HepG2 (cell line): ENCODE data around the gene LIMA1. TPM values are rescaled to one million over a fixed set of nuclear protein-coding genes. Genes with fewer than 3 reads are reported as not detected.

Source experiments
- CAMTA2 ChIP-seq: sonication (generic); formaldehyde crosslinking; IDR thresholded peaks from 2 replicates; pipeline ENCODE4 v1.4.0; 2020; ENCODE audit warnings: mild to moderate bottlenecking, missing genetic modification reagents, borderline replicate concordance
- NR2F1 ChIP-seq, 2 experiments: fragments of 450-650 bp in 1 of 2; formaldehyde crosslinking in 1 of 2; IDR thresholded peaks; 2 replicates each; pipeline versions ENCODE4 v1.5.0 to v1.6.1; 2016 to 2020; ENCODE audit warnings: mild to moderate bottlenecking in 1 of 2, missing compliant biosample characterization in 1 of 2, missing genetic modification reagents in 1 of 2, moderate library complexity in 1 of 2
- POLR2AphosphoS5 ChIP-seq: IDR thresholded peaks from 2 replicates; pipeline ENCODE4 v1.6.1; 2012; ENCODE audit warnings: low read depth, low read length
- PRPF4 ChIP-seq: fragments of 200-400 bp; formaldehyde crosslinking; IDR thresholded peaks from 2 replicates; pipeline ENCODE4 v1.6.1; 2016; ENCODE audit warnings: low read length, low read depth; ENCODE audit not compliant: poor library complexity, severe bottlenecking
- TCF12 ChIP-seq, 2 experiments: fragments of 450-650 bp in 1 of 2; sonication (generic) in 1 of 2; formaldehyde crosslinking in 1 of 2; IDR thresholded peaks; 2 replicates each; pipeline versions ENCODE4 v1.6.1 to v1.8.0; 2017 to 2022; ENCODE audit warnings: antibody characterized with exemption in 1 of 2, mild to moderate bottlenecking in 1 of 2, missing genetic modification reagents in 1 of 2, moderate library complexity in 1 of 2
- ZNF124 ChIP-seq: sonication (generic); formaldehyde crosslinking; IDR thresholded peaks from 2 replicates; pipeline ENCODE4 v1.4.0; 2020; ENCODE audit warnings: missing genetic modification reagents
- ZNF260 ChIP-seq: sonication (generic); formaldehyde crosslinking; IDR thresholded peaks from 2 replicates; pipeline ENCODE4 v1.4.0; 2020; ENCODE audit warnings: missing genetic modification reagents, low read depth, mild to moderate bottlenecking, borderline replicate concordance
- ZNF317 ChIP-seq: sonication (generic); formaldehyde crosslinking; IDR thresholded peaks from 2 replicates; pipeline ENCODE4 v1.5.0; 2020; ENCODE audit warnings: mild to moderate bottlenecking, missing genetic modification reagents
- ZNF44 ChIP-seq: sonication (generic); formaldehyde crosslinking; IDR thresholded peaks from 2 replicates; pipeline ENCODE4 v1.5.1; 2020; ENCODE audit warnings: mild to moderate bottlenecking, missing genetic modification reagents
- ZNF720 ChIP-seq: sonication (generic); formaldehyde crosslinking; IDR thresholded peaks from 2 replicates; pipeline ENCODE4 v1.4.0; 2020; ENCODE audit warnings: missing genetic modification reagents
- ZNF772 ChIP-seq: sonication (generic); formaldehyde crosslinking; IDR thresholded peaks from 2 replicates; pipeline ENCODE4 v1.5.0; 2020; ENCODE audit warnings: mild to moderate bottlenecking, missing genetic modification reagents
- polyA plus RNA-seq, 8 experiments: library from polyadenylated mRNA; depleted of rRNA in 3 of 8; stranded (reverse) in 7 of 8; unstranded in 1 of 8; fragments of >200 nt; fragmentation: Illumina TruSeq in 4 of 8; extraction: Trizol in 4 of 8; gene quantifications; 2 replicates each; pipeline versions ENCODE4 v1.2.1 to v1.2.3, GENCODE V29; 2011 to 2016; ENCODE audit warnings: low read depth in 4 of 8, missing spikeins in 1 of 8, mixed read lengths in 1 of 8; ENCODE audit not compliant: insufficient read depth in 1 of 8
- total RNA-seq, 5 experiments: library from RNA; depleted of rRNA; stranded (reverse); fragments of >200 nt; fragmentation: Illumina TruSeq; extraction: Trizol; gene quantifications; 2 replicates each; pipeline ENCODE4 v1.2.3, GENCODE V29; 2016; ENCODE audit warnings: low read depth in 1 of 5
- TF ChIP-seq, protein P1 (sequence below), 2 experiments: fragments of 450-650 bp in 1 of 2; sonication (generic) in 1 of 2; formaldehyde crosslinking in 1 of 2; IDR thresholded peaks; 2 replicates each; pipeline versions ENCODE4 v1.6.1 to v1.8.0; 2016 to 2022; ENCODE audit warnings: antibody characterized with exemption in 1 of 2, mild to moderate bottlenecking in 1 of 2, missing genetic modification reagents in 1 of 2
- TF ChIP-seq, protein P2 (sequence below): IDR thresholded peaks from 2 replicates; pipeline ENCODE4 v1.6.1; 2016; ENCODE audit warnings: low read depth, missing genetic modification reagents, missing compliant biosample characterization

The LIMA1 gene
- total and polyA plus RNA-seq, 2 of the 13 experiments (the other 11 are each of a cell fraction or from before 2014, with no cell fraction given), result 13.0 to 19.8 TPM

DNA sequence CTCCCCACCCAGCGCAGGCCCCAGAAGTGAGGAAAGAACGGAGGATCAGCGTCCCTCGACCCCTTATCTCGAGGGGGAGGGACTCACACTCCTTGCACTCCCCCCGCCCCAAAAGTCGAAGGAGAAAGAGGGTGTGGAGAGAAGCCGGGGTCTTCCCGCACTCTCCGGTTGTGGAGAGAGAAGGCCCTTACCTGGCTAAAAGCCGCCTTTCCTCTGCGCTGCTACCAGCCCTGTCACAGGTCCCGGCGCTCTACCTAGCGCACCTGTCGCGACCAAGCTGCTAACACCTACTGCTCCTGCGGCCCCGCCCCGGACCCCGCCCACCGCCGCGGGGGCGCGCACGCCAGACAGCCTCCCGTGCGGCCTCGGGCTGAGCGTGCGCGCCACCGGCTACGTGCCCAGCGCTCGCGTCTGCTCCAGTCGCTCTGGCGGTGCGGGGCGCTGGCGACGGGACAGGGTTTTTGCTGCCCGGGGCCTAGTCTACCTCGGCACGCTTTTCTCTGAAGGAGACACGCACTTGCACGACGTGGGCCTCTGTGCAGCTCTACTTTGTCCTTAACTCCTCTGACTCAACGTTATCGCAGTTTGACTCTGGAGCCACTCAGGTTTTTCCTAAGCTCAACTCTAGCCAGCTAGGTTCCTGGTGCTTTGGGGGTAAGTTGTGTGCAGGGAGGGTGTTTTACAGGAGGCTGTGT, at the start of gene LIMA1 (continued):
- TF ChIP-seq, protein P1, sequence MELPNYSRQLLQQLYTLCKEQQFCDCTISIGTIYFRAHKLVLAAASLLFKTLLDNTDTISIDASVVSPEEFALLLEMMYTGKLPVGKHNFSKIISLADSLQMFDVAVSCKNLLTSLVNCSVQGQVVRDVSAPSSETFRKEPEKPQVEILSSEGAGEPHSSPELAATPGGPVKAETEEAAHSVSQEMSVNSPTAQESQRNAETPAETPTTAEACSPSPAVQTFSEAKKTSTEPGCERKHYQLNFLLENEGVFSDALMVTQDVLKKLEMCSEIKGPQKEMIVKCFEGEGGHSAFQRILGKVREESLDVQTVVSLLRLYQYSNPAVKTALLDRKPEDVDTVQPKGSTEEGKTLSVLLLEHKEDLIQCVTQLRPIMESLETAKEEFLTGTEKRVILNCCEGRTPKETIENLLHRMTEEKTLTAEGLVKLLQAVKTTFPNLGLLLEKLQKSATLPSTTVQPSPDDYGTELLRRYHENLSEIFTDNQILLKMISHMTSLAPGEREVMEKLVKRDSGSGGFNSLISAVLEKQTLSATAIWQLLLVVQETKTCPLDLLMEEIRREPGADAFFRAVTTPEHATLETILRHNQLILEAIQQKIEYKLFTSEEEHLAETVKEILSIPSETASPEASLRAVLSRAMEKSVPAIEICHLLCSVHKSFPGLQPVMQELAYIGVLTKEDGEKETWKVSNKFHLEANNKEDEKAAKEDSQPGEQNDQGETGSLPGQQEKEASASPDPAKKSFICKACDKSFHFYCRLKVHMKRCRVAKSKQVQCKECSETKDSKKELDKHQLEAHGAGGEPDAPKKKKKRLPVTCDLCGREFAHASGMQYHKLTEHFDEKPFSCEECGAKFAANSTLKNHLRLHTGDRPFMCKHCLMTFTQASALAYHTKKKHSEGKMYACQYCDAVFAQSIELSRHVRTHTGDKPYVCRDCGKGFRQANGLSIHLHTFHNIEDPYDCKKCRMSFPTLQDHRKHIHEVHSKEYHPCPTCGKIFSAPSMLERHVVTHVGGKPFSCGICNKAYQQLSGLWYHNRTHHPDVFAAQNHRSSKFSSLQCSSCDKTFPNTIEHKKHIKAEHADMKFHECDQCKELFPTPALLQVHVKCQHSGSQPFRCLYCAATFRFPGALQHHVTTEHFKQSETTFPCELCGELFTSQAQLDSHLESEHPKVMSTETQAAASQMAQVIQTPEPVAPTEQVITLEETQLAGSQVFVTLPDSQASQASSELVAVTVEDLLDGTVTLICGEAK (IDR thresholded peaks at IDR 0.05), result no peak
- TF ChIP-seq, protein P1 (CRISPR knock-in tag; IDR thresholded peaks at IDR 0.05), result no peak
- TF ChIP-seq ZNF720 (CRISPR knock-in tag) (no peak), TCF12 (IDR thresholded peaks at IDR 0.05) (no peak), TCF12 (CRISPR knock-in tag; IDR thresholded peaks at IDR 0.05) (0 out of 2 replicates have a peak, but pooled peaks have one; percentile 73), PRPF4 (no peak), ZNF124 (CRISPR knock-in tag) (peak; percentile 30; the same call in 1 of the 2 replicates), POLR2AphosphoS5 (peak; percentile 93), CAMTA2 (peak; percentile 80; the same call in 1 of the 2 replicates), NR2F1 (CRISPR knock-in tag; IDR thresholded peaks at IDR 0.05) (no peak), ZNF317 (peak; percentile 79; the same call in 1 of the 2 replicates), ZNF260 (CRISPR knock-in tag) (no peak), ZNF44 (CRISPR knock-in tag) (peak; percentile 72; the same call in 1 of the 2 replicates), ZNF772 (CRISPR knock-in tag) (no peak)
- TF ChIP-seq, protein P2, sequence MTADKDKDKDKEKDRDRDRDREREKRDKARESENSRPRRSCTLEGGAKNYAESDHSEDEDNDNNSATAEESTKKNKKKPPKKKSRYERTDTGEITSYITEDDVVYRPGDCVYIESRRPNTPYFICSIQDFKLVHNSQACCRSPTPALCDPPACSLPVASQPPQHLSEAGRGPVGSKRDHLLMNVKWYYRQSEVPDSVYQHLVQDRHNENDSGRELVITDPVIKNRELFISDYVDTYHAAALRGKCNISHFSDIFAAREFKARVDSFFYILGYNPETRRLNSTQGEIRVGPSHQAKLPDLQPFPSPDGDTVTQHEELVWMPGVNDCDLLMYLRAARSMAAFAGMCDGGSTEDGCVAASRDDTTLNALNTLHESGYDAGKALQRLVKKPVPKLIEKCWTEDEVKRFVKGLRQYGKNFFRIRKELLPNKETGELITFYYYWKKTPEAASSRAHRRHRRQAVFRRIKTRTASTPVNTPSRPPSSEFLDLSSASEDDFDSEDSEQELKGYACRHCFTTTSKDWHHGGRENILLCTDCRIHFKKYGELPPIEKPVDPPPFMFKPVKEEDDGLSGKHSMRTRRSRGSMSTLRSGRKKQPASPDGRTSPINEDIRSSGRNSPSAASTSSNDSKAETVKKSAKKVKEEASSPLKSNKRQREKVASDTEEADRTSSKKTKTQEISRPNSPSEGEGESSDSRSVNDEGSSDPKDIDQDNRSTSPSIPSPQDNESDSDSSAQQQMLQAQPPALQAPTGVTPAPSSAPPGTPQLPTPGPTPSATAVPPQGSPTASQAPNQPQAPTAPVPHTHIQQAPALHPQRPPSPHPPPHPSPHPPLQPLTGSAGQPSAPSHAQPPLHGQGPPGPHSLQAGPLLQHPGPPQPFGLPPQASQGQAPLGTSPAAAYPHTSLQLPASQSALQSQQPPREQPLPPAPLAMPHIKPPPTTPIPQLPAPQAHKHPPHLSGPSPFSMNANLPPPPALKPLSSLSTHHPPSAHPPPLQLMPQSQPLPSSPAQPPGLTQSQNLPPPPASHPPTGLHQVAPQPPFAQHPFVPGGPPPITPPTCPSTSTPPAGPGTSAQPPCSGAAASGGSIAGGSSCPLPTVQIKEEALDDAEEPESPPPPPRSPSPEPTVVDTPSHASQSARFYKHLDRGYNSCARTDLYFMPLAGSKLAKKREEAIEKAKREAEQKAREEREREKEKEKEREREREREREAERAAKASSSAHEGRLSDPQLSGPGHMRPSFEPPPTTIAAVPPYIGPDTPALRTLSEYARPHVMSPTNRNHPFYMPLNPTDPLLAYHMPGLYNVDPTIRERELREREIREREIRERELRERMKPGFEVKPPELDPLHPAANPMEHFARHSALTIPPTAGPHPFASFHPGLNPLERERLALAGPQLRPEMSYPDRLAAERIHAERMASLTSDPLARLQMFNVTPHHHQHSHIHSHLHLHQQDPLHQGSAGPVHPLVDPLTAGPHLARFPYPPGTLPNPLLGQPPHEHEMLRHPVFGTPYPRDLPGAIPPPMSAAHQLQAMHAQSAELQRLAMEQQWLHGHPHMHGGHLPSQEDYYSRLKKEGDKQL (CRISPR knock-in tag), result no peak
